ENCODE results near the gene CD164L2.

DNA sequence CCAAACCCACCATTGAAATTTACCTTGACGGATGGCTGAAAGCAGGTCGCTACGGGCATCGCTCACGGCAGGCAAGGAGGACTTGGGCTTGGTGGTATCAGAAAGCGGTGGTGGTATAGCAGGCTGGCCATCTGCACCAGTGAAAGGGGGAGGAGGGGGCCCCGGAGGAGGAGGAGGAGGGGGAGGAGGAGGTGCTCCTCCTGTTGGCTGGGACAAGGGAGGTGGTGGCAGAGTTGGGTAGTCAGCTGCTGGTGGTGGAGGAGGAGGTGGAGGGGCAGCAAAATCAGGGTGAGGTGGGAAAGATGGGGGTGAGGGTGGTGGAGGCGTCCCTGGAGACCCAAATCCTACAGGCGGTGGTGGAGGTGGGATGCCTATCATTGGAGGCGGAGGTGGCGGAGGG, 26.5 kb upstream of the CD164L2 start:
- TF ChIP-seq, protein P1, sequence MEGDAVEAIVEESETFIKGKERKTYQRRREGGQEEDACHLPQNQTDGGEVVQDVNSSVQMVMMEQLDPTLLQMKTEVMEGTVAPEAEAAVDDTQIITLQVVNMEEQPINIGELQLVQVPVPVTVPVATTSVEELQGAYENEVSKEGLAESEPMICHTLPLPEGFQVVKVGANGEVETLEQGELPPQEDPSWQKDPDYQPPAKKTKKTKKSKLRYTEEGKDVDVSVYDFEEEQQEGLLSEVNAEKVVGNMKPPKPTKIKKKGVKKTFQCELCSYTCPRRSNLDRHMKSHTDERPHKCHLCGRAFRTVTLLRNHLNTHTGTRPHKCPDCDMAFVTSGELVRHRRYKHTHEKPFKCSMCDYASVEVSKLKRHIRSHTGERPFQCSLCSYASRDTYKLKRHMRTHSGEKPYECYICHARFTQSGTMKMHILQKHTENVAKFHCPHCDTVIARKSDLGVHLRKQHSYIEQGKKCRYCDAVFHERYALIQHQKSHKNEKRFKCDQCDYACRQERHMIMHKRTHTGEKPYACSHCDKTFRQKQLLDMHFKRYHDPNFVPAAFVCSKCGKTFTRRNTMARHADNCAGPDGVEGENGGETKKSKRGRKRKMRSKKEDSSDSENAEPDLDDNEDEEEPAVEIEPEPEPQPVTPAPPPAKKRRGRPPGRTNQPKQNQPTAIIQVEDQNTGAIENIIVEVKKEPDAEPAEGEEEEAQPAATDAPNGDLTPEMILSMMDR (IDR thresholded peaks at IDR 0.05), result no peak
- TF ChIP-seq POLR2A (IDR thresholded peaks at IDR 0.05; ENCODE audit: low read depth), result no peak
- TF ChIP-seq EP300 (IDR thresholded peaks at IDR 0.05), result no peak
